Measurements from ENCODE around the gene SCART1.

- TF ChIP-seq CTCF (IDR thresholded peaks at IDR 0.05; ENCODE audit: insufficient read depth, low read length, poor library complexity, severe bottlenecking) (no peak), EZH2phosphoT487 (conservative IDR thresholded peaks at IDR 0.05; ENCODE audit: low read length) (no peak)
Measured at GRCh38 chr10:133511408-133511807, 57.7 kb downstream of the SCART1 start.

Data from SU-DHL-6 (cell line).